Left renal pelvis (tissue), 4 donors: ENCODE measurements around the gene PPP2R5C. TPM values are rescaled to one million over a fixed set of nuclear protein-coding genes. Genes with fewer than 3 reads are reported as not detected.

ENCODE experiments used
- DNase-seq, 4 donors: peaks; one replicate each; pipeline ENCODE4 v3.0.0-alpha.2; 2013; ENCODE audit warnings: low read depth in 4 of 4, low spot score in 3 of 4
- polyA plus RNA-seq, 4 donors: library from polyadenylated mRNA; unstranded; fragments of 120-200 nt; gene quantifications; one replicate each; pipeline ENCODE4 v1.2.1, GENCODE V29; 2013; ENCODE audit not compliant: insufficient read length in 4 of 4

Gene PPP2R5C
- polyA plus RNA-seq, 4 donors = 95.6 to 121 (median 106) TPM

- no peak for DNase-seq
Measured at GRCh38 chr14:101878822-101879528, 117.5 kb downstream of the PPP2R5C start.

- no peak for DNase-seq
Measured at GRCh38 chr14:101879529-101880336, 118.2 kb downstream of the PPP2R5C start.

GRCh38 chr14:101881426-101881825 lies 119.9 kb downstream of the PPP2R5C start:
- no peak for DNase-seq

GRCh38 chr14:101882141-101882935 lies 120.8 kb downstream of the PPP2R5C start:
- no peak for DNase-seq

- DNase-seq = no peak
Measured at GRCh38 chr14:101884089-101884933, 122.8 kb downstream of the PPP2R5C start.

- no peak for DNase-seq
Measured at GRCh38 chr14:101884934-101885576, 123.5 kb downstream of the PPP2R5C start.

GRCh38 chr14:101887219-101887618 lies 125.7 kb downstream of the PPP2R5C start:
- DNase-seq = no peak

- no peak for DNase-seq
Measured at GRCh38 chr14:101888182-101888581, 126.7 kb downstream of the PPP2R5C start.

GRCh38 chr14:101889366-101889765 lies 127.9 kb downstream of the PPP2R5C start:
- no peak for DNase-seq

GRCh38 chr14:101889898-101890297 lies 128.4 kb downstream of the PPP2R5C start:
- DNase-seq = no peak

- DNase-seq = no peak
Measured at GRCh38 chr14:101891471-101891870, 130.0 kb downstream of the PPP2R5C start.

GRCh38 chr14:101893759-101894158 lies 132.2 kb downstream of the PPP2R5C start:
- no peak for DNase-seq

- no peak for DNase-seq
Measured at GRCh38 chr14:101894365-101895081, 133.0 kb downstream of the PPP2R5C start.

- no peak for DNase-seq
Measured at GRCh38 chr14:101895256-101895655, 133.7 kb downstream of the PPP2R5C start.

GRCh38 chr14:101897326-101897725 lies 135.8 kb downstream of the PPP2R5C start:
- DNase-seq = no peak

GRCh38 chr14:101898416-101898815 lies 136.9 kb downstream of the PPP2R5C start:
- DNase-seq = no peak

GRCh38 chr14:101899263-101899662 lies 137.8 kb downstream of the PPP2R5C start:
- no peak for DNase-seq

- DNase-seq = no peak
Measured at GRCh38 chr14:101900253-101900652, 138.7 kb downstream of the PPP2R5C start.

- DNase-seq = no peak
Measured at GRCh38 chr14:101903111-101903561, 141.6 kb downstream of the PPP2R5C start.
